ENCODE results near the gene ADCK1.
"Not testable (repeated sequence)": the region's sequence is repeated elsewhere in the genome, so short reads cannot be mapped to it uniquely, and the experiment has no call there.

DNA sequence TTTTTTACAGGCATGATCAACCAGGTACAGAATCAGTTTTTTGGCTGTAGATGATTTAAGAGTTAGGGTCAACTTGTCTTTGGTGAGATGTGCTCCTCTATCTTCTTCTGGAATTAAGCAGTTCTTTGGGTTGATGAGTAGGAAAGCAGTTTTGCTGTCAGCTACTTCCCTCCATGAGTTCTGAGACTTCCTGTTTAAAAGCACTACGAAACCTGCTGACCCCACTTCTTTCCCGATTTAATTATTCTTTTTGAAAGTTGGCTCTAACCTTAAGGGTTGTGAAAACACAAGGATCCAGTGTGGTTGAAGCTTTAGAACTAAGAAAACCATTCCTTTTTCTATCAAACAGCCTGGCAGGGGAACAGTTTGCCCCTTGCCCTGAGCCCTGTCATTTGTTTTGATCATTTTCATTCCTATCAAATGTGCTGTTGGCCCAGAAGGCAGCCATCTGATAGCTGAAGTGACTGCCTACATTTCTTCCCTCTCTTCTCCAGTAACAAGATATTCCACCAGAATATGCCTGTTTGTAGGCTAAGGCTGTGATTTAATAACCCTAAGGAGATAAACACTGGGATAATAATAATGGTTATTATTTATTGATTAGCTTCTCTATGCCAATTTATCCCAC lies 31.4 kb upstream of the ADCK1 start:
- TF ChIP-seq, protein P1, sequence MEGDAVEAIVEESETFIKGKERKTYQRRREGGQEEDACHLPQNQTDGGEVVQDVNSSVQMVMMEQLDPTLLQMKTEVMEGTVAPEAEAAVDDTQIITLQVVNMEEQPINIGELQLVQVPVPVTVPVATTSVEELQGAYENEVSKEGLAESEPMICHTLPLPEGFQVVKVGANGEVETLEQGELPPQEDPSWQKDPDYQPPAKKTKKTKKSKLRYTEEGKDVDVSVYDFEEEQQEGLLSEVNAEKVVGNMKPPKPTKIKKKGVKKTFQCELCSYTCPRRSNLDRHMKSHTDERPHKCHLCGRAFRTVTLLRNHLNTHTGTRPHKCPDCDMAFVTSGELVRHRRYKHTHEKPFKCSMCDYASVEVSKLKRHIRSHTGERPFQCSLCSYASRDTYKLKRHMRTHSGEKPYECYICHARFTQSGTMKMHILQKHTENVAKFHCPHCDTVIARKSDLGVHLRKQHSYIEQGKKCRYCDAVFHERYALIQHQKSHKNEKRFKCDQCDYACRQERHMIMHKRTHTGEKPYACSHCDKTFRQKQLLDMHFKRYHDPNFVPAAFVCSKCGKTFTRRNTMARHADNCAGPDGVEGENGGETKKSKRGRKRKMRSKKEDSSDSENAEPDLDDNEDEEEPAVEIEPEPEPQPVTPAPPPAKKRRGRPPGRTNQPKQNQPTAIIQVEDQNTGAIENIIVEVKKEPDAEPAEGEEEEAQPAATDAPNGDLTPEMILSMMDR (IDR thresholded peaks at IDR 0.05) = not testable (repeated sequence)
- TF ChIP-seq POLR2A (IDR thresholded peaks at IDR 0.05); POLR2AphosphoS5 (IDR thresholded peaks at IDR 0.05; ENCODE audit: insufficient read depth in 1 of 2, low read depth in 1 of 2): not testable (repeated sequence)

All from vagina (tissue), 2 donors.